NK-92 (cell line): ENCODE measurements around the gene ADK.
"Not testable (repeated sequence)": the region's sequence is repeated elsewhere in the genome, so short reads cannot be mapped to it uniquely, and the experiment has no call there.

Source experiments
- DNase-seq: peaks from one replicate; lab custom pipeline; 2025; ENCODE audit not compliant: unreplicated experiment; lab: John Stamatoyannopoulos, UW

ADK gene

DNA sequence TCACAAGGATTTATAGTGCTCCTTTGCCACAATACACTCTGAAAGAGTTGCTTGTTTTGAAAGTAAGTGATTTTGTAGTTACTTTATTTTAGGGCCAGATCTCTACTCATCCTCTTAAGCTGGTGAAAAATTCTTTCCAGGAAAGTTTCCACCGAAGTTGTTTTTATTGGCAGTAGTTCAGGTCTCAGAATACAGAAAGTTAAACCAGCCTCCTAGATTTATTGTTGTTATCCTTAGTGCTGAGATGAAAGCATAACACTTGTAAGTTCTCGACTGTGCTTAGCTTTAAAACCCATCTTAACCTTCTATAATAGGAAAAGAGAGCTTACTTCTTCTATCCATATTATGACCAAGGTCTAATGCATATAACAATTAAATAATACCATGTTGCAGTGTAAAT is 5.9 kb upstream of the ADK start:
- no peak for DNase-seq

DNA sequence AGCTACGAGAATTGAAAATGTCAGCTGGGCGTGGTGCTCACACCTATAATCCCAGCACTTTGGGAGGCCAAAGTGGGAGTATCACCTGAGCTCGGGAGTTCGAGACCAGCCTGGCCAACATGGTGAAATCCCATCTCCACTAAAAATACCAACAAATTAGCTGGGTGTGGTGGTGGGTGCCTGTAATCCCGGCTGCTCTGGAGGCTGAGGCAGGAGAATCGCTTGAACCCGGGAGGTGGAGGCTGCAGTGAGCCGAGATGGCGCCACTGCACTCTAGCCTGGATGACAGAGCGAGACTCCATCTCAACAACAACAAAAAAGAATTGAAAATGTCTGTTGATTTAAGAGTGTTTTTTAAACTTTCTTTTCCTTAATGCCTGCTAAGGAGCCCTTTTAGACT is 4.0 kb upstream of the ADK start:
- not testable (repeated sequence) for DNase-seq

DNA sequence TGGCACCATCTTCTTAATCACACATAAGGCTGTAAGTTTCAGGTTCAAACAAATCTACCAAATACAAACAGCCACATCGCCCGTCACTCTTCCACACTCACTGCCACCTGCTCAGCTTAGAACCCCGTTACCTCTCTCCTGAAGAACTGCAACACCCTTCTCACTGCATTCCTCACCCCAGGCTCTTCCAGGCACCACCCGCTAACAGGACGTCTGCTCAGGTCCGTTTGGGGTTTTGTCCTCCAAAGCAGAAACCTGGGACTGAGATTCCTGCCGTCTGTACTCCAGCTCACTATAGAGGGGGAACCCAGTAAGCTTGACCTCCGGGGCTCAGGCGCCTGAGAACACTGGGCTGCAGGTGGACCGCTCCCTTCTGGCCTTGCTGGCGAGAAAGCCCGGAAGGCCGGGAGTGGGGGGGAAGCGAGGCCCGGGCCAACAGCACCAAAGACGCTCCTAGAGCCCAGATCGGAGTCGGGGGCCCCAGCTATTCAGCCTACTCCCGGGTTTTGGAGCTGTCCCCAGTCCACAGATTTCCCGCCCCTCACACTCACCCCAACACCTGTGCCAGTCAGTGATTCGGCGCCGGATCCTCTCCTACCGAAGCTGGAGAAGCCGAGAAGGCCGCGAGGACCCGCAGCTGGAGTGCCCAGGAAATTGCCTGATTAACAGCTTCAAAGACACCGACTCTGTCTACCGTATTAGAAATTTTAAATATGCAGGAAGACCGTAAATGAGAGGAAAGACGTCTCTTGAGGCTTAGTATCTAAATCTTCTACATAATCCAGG is 624 bp upstream of the ADK start, which contains the start of gene AP3M1:
Gene AP3M1 (minus strand): TSS at position 625 of the 786 bp plus-strand sequence. CDS start 12,449 bp downstream, outside the sequence.
- DNase-seq: no peak

DNA sequence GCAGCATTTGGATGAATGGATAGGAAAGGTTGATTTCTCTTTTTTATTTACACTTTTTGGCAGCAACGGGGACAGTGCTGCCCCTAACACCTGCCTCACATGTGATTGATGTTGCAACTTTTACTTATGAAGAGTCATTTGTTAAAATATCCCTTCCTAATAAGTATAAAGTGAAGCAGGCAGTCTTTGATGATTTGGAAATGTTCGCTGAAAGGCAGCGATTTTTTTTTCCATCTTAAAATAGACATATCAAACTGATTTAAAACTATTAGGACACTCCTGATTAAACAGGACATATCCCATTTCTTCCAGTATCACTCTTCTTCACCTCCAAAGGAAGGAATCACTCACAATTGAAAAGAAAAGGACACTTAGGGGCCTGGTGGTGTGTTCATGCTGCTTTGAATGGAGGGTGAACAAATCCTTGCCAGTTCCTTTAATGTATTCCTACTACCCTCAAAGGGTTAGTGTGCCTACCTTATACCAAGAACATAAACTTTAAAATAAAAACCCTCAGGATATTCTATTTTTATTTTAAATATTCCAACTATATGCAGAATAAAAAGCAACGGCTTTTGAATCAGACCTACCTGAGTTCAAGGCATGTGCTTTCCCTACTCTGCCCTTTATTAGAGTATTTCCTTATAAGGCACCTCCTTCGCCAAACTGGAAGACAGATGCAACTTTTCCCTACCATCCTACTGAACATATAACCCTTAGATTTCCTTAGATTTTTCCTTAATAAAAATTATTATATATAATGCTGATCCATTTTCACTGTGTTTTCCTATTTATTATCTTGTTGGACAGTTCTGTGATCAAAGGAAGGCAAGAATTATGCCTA is 1.1 kb downstream of the ADK start:
- DNase-seq: no peak

DNA sequence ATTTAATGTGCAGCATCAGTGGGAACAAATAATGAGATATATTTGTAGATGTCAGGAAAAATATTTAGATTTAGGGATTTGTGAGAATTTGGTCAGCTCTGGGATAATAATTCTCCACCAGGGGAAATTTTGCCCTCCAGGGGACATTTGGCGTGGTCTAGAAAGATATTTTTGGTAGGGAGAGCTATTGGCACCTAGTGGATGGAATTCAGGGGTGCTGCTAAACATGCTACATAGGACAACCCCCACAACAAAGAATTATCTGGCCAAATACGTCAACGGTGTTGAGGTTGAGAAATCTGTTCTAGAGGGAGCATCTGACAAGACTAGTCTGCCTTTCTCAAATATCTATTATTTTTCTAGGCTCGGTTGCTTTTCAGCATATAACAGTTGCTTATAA is 2.1 kb downstream of the ADK start:
- DNase-seq: no peak

DNA sequence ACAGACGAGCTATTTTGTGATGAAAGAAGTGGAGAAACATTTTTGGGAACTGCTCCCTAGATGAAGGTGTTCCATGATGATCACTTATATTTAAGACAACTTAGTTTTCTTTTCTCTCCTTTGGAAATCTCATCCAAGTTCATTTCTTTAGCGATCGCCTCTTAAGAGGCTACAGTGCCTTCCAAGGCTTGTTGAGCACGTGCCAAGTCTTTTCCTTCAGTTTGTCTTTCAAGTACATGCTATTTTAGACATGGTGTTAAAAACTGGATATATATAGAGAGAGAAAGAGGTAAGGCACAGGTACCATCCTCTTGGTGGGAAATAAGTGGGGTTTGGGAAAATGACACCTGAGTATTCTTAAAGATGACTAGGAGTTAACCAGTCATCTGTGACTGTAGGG is 2.7 kb downstream of the ADK start:
- no peak for DNase-seq

DNA sequence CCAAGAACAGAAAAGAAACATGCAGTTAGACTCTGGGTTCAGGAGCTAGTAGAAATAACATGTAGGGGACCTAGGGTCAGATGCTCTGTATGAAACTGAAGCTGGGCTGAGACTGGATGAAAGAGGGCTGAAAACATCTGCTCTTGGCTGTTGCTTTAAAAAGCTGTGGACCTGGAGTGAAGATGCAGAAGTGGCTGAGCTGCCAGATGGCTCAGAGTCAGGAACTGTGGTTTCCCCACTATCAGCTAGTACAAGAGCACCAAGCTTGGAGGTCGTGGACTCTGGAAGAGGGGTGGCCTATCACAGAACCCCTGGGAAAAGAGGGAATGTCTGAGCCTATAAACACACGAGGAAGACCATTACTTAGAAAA is 5.9 kb downstream of the ADK start:
- DNase-seq: no peak

DNA sequence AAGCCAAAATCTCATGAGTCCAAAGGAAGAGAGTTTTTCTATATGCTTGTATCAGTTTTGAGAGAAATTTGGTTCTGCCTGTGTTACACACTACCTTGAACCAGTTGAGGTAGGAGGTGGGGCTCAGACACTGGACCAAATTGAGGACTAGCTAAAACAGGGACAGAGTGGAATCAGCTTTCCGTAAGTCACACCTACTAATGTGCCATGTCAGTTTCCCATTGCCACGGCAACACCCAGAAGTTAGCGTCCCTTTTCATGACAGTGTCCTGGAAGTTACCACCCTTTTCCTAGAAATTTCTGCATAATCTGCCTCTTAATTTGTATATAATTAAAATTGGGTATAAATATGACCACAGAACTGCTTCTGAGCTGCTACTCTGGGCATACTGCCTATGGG is 9.0 kb downstream of the ADK start:
- no peak for DNase-seq

DNA sequence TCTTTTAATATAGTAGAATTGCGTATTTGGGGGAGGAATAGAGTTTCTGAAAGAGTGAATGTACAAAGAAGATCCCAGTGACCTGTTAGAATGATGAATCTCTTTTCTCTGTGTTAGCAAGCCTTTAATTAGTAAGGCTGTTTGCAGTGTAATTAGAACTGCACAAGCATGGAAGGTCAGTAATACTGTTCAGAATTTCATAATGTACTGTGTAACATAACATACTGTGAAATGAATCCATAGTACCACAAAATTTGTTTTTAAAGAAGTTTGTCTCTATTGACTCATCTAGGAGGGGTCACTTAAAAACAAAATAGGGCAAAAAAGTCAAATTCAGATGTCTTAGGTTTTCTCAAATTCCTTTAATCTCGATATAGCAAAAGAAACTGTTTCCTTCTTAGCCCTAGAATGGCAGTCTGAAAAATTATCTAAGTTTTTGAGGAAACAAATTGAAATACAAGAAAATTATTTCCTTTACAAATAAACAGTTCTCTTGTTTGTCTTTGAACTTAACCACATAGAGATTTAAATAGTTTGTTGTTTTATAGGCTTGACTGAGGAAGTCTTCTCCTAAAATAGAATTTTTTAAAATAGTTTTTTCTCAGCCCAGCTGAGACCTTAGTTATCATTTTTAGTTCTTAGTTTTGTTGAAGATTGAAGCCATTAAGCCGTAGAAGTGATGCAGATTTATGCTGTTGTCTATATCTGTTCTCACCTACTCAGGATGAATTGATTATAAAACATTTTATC is 12.5 kb downstream of the ADK start:
- no peak for DNase-seq

DNA sequence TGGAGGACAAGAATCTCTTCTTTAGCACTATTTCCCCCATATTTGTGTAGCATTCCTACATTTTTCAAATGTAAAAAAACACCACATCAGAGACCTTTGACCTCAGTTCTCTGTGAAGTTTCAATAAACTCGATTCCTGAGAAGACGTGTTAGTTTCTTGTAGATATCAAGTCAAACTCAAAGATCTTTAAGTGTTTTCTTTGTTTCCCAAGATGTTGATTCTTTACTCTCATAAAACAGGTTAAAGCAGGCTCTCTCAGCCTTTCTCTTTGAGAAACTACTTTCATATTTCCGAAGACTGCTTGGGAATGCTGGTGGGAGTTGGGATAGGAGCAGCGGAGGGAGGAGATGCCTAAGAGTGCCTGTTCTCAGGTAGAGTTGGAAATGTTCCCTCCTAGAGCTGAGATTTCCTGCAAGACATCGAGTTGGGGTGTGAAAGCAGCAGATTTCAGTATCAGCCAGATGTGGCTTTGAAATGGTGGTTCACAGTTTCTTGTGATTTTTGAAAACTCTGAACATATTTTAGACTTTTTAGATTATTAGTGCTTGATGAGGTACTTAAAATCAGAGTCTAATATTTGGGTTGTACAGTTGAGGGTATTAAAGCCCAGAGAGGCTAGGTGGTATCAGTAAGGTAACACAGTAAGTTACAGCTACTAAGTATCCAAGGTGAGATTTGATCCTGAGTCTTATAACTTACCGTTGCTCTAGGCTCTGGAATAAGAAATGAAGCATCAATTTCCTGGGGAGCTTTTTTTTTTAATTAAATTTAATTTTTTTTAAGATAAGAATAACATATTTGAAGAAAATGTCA is 13.9 kb downstream of the ADK start:
- no peak for DNase-seq

DNA sequence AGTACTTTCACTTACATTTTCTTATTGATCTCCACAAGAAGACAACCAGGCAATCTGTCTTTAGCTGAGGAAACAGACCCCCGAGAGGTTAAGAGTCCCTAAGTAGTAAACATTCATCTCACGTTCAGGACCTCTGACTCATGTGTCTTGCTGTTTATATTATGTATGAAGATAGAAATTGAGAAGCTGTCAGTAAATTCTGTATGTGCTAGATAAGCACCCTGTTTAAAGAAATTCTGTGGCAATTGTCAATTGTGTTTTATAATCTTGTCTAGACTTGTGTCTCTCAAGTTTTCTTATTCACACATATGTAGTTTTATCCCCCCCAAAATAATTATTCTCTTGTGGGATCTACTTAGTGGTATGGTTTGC is 14.5 kb downstream of the ADK start:
- DNase-seq: no peak

DNA sequence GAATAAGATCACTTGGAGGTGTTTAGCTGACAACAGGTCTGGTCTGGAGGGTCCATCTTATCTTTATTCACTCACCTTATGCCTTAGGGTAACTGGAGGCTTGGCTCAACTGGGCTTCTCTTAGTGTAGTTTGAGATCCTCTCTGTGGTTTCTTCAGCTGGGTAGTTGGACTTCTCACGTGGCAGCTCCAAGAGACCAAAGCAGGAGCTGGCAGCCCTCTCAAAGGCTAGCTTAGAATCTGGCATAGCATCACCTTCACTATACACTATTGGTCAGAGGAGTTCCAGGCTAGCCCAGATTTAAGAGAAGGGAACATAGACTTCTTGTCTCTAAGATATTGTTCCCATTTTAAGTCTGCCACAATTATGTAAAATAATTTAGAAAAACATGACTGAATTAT is 16.4 kb downstream of the ADK start:
- no peak for DNase-seq

DNA sequence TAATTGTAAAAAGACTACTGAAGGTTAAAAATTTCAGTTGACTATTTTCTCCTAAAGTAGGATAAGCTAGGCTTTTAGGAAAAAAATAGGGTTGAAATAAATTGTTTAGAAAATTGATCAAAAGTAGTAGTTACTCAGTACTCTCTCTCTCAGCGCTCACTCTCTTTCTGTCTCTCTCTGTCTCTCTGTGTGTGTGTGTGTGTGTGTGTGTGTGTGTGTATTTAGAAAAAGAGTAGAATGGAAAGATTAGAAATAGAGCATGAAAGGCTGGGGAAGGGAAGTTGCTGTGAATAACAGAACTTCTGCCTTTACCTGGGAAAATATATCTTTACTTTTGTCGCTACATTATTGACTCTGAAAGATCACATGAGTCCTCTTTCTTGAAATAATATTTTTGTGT is 20.6 kb downstream of the ADK start:
- DNase-seq: no peak

DNA sequence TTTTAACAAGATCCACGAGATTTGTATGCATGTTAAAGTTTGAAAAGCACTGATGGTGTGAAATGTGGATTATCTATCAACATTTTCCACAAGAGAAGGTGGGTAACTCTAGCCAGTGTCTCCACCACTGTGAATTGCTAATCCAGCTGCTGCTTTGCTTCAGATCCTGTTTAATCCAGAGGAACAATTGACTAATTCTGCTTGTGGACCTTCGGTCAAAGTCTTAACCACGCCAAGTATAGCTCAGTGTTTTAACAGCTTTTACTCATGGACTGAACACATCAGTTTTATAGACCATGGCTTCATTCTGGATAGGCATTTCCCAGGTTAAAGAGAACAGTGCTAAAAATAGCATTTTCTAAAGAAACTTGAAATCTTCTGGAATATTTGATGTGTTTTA is 23.5 kb downstream of the ADK start:
- DNase-seq: no peak

DNA sequence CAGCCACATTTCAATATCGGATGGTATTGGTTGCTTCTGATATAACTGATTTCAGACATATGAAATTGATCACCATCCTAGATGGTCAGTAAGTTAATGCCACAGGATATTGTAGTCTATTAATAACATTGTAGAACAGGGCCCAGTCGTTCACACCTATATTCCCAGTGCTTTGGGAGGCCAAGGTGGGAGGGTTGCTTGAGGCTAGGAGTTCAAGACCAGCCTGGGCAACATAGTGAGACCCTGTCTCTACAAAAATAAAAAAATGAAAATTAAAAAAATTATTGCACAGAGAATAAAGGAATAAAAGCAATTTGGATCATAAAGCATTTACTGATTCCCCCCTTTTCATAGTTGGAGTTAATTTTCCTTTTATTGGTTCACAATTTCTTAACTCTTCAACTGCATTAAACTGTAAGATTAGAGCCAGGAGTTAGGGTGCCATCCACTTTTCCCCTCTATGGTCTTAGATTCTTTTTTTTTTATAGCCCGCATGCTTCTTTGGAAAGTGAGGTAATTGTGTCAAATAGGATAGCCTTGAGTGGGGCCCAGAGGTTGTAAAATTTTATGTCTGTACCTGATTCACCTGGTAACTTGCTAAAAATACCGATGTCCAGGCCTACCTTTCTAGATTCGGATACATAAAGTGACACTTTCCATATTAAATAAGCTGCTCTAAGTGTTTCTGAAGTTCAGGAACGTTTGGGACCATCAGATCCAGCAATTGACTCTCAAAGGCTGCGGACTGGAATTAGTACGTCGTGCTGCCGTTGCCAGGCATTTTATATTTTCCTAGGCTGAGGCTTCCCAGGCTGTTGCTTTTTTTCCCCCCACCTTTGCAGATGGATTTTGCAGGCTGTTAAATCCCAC is 24.7 kb downstream of the ADK start:
- no peak for DNase-seq

DNA sequence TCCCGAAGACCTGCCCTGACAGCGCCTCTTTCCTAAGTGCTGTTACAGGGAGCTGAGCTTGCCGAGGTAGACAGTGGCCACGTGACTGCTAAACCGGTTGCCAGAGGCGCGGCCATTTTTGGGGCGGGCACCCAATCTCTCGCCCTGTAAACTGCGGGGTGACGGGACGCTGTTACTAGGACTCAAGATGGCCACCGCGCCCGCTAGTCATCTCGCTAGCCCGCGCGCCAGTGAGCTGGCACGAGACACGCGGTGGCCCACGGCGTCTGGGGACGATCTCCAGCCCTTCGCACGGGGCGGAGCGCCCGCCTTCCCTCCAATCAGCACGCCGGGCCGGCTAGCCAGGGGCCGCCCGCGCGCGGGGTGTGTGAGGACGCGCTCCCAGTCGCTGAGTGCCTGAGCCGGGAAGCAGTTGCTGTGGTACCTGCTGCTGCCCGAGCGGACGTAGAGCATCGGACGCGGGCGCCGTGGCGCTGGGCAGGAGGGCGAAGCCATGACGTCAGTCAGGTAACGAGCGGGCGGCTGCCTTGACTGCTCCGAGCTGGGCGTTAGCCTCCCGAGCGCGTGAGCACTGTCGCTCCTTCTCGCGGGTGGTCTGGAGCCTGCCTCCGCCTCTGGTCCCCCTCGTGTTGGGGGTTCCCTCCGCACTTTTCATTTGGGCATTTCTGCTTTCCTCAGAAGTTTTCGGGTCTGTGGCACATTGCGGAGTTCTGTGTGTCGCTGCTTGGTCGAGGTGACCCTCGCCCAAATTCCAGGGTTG is 25.5 kb downstream of the ADK start:
- peak; percentile 72 for DNase-seq

DNA sequence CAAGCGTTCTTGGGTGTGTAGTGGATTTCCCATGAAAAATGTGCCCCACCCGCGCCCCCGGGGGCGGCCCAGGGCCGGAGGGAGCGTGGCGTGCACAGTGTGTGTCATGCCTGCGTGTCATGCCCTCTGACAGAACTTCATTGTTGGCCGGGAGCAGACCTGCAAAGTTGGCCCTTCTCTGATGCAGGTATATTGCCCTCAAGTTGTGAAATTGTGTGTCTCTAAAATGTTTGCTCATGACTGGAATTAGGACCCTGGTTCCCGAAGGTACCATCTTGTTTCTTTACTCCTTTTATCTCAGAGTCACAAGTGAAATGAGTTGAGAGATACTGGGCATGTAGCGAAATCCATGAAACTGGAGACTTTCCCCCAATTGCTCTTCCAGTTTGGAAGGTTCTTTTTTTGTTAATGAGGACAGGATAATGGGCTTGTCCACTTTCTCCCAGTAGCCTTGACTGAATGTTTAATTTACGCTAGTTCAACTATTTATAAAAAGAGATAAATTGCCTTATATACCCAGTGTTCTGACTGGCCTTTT is 26.2 kb downstream of the ADK start:
- no peak for DNase-seq

DNA sequence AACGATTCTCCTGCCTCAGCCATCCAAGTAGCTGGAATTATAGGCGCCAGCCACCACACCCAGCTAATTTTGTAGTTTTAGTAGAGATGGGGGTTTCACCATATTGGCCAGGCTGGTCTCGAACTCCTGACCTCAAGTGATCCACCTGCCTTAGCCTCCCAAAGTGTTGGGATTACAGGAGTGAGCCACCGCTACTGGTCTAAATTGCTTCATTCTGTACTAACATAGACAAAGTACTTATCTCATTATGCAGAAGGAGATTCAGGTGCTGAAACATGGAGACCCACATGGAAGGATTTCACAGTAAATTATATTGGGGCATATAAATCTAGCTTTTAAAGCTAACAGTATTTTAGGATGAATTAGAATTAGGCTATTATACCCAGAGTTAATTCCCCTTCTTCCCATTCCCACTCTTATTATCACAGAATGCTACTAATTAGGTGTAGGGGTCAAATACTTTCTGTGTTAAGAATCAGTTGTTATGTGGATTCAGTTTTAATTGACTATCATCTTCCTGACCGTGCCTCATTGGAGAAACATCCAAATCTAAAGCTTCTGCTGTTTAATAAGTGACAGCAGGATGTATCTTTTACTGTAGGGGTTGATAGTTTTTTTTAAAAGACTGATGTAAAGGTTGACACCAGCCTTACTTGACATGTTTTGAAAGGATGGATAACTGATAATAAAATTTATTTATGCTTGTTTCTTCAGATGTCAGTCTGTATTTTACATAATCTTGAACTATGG is 27.2 kb downstream of the ADK start:
- DNase-seq: no peak
